HG02840 (cell line): ENCODE data around the gene HMOX1.

Experiments
- ATAC-seq: cut with Tn5 transposase; IDR thresholded peaks from one replicate; pipeline ENCODE4 v1.9.1; 2021; ENCODE audit warnings: mild to moderate bottlenecking, moderate library complexity, moderate number of reproducible peaks; ENCODE audit not compliant: unreplicated experiment, low FRiP score

Gene HMOX1, protein sequence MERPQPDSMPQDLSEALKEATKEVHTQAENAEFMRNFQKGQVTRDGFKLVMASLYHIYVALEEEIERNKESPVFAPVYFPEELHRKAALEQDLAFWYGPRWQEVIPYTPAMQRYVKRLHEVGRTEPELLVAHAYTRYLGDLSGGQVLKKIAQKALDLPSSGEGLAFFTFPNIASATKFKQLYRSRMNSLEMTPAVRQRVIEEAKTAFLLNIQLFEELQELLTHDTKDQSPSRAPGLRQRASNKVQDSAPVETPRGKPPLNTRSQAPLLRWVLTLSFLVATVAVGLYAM

DNA sequence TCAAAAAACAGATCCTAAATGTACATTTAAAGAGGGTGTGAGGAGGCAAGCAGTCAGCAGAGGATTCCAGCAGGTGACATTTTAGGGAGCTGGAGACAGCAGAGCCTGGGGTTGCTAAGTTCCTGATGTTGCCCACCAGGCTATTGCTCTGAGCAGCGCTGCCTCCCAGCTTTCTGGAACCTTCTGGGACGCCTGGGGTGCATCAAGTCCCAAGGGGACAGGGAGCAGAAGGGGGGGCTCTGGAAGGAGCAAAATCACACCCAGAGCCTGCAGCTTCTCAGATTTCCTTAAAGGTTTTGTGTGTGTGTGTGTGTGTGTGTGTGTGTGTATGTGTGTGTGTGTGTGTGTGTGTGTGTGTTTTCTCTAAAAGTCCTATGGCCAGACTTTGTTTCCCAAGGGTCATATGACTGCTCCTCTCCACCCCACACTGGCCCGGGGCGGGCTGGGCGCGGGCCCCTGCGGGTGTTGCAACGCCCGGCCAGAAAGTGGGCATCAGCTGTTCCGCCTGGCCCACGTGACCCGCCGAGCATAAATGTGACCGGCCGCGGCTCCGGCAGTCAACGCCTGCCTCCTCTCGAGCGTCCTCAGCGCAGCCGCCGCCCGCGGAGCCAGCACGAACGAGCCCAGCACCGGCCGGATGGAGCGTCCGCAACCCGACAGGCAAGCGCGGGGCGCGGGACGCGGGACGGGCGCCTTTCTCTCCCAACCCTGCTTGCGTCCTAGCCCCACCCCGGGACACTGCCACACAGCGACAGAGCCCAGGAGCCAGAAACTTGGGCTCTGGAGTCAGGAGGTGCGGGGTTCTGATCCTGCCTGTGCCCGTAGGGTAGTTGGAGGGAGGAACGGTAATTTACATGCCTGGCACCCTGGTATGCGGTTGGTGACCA lies at the start of gene HMOX1:
HMOX1 (plus strand) TSS at position 560 of the 887 bp plus-strand sequence; CDS start at position 638, 78 bp downstream.
- no peak for ATAC-seq

DNA sequence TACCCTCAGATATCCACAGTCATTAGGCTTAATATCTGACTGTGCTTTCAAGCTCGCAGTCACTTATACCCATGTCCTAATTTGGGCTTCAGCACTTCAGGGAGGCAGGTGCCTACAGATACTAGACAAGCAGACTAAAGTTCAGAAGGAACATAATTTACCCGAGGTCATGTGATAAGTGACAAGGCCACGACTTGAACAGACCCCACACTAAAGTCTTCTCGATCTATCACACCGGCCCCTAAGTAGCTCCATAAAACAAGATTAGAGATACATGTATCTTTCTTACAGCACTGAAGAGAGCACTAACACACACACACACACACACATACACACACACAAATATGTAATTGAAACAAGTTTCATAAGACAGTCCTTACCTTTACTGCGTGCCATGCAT lies 48.6 kb upstream of the HMOX1 start:
- no peak for ATAC-seq

DNA sequence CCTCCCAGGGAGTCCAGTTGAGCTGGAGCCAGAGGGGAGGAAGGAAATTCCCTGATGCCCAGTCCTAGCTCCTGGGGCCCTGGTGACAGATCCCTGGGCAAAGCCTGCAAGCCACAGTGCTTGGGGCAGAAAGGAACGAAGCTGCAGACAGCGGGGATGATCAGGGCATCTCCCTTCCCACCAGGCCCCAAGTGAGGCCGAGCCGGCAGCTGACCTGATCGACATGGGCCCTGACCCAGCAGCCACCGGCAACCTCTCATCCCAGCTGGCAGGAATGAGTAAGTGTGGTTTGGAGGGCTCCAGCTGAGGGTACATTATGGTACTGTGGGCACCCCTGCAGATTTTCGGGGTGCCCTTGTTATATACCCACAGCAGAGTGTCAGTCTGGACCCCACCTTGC lies 47.7 kb upstream of the HMOX1 start:
- no peak for ATAC-seq

DNA sequence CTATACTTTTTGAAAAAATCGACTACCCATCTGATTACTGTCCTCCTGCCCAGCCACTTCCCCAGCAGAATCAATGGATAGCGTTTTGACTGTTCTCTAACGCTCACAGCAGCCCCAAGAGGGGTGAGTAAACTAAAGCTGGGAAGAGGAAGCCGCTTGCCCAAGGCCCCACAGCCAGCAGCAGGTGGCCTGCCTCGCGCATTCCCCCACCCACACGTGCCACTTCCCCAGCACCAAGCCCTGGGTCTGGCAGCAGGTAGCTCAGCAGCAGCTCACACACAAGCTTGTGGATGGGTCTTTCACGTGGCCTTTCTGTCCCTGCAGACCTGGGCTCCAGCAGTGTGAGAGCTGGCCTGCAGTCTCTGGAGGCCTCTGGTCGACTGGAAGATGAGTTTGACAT lies 46.9 kb upstream of the HMOX1 start:
- no peak for ATAC-seq

DNA sequence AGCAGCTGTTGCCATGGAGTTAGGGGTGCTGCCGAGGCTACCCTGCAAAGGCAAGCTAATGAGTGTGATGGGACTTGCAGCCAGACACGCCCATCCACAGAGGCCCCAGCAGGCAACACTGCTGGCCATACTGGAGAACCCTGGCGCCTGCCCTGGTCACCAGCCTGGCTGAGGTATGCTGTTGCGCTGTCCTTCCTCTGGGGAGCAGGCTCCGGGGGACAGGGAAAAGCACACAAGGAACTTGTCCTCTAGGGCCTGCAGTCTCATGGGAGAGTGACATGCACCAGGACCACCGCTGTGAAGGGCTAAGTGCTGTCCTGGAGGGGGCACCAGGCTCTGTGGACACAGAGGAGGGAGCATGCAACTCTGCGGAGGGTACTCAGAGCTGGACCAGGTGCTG lies 45.4 kb upstream of the HMOX1 start:
- no peak for ATAC-seq

DNA sequence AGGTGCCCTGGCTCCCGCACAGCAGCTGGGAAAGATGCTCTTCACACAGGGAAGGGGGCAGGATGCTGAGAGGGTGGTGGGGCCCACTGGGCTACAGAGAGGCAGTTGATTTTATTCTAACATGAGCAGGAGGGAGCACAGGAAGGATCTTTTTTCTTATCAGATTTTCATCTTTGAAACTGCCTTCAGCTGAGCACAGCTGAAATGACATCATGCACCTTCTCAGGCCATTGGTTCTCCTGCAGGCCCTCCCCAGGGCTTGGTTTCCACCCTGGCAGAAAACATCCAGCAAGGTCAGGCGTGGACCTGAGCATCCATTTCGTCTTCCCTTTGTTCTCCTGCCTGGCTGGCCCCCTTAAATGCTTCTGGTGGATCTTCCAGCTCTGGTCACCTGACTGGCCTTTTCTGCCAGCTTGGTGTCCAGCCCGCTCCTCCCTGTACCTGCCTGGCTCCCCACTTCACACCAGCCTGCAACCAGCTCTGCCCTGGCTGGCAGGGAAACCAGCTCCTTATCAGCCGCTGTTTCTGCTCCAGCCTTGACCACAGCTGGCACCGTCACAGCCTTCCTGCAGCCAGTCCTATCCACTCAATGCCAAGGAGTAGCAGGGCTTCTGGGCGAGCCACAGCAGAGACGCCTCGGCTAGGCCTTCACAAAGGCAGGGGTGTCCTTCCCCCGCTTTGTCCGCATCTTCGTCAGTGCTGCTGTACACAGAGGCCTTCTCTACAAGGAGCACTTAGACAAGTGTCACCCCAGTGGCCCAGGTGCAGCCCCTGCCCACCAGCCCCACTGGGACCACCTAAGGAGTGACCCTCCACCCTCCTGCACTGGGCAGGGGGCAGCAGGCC lies 44.7 kb upstream of the HMOX1 start:
- ATAC-seq = no peak

DNA sequence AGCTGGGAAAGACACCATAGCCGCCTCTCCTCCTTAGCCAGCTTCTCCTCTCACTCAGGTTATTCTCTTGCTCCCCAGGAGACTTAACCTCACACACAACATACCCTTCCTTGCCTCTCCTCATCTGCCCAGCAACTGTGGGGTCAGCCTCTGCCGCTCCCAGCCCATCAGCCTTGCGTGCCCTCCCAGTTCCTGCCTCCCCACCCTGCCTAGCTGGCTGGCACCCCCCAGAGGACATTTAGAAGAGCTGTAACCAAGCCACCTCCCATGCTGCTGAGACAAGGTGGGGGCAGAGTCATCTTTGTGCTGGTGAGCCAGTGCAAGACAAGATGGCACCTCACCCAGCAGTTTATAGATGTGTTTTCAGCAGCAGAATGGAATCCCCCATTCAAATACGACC lies 43.0 kb upstream of the HMOX1 start:
- no peak for ATAC-seq

DNA sequence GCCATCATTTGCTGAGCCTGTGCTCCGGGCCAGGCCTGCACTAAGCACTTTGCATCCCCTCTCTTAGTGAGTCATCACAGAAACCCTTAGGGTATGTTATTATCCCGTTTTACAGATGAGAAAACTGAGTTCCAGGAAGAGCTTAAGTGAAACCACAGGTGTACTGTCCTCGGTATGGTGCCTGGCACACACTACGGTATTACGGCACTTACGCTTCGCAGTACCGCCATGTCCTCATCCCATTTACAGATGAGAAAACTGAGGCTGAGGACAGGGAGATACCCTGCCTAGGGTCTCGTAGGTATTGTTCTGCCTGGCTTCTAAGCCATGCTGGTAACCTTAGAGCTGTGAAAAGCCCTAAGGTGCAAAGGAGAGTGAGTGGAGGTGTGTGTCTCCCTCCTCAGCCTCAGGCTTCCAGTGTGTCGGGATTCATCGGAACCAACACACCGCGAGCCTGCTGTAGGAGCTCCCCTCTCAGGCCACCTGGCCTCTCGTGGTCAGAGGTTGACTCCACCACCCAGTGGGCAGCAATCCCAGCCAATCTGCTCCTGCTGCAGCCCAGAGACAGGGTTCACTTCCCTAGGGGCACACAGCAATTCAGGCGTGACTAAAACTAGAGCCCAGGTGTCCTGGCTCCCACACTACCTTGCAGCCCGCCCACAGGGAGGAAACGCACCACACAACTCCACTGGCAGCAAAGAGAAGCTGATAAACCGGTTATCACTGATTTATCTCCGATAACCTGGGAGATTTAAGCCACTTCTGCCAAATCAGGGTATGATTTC lies 39.6 kb upstream of the HMOX1 start:
- ATAC-seq = no peak

DNA sequence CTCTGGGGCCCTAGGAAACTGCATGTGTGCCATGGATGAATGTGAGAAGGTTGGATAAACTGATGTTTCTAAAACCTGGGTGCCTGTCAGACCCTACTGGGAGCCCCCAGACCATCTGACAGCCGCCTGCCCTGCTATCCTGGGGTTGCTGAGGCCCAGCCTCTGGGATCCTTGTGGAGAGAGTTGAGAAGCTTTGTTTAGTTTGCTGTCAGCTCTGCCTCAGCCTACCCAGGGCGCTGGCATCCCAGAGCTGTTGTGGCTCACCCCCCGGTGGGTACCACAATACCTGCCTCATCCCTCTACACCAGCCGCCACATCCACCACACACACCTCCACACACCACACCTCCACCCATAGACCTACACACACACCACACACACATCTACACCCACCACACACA lies 38.5 kb upstream of the HMOX1 start:
- no peak for ATAC-seq

DNA sequence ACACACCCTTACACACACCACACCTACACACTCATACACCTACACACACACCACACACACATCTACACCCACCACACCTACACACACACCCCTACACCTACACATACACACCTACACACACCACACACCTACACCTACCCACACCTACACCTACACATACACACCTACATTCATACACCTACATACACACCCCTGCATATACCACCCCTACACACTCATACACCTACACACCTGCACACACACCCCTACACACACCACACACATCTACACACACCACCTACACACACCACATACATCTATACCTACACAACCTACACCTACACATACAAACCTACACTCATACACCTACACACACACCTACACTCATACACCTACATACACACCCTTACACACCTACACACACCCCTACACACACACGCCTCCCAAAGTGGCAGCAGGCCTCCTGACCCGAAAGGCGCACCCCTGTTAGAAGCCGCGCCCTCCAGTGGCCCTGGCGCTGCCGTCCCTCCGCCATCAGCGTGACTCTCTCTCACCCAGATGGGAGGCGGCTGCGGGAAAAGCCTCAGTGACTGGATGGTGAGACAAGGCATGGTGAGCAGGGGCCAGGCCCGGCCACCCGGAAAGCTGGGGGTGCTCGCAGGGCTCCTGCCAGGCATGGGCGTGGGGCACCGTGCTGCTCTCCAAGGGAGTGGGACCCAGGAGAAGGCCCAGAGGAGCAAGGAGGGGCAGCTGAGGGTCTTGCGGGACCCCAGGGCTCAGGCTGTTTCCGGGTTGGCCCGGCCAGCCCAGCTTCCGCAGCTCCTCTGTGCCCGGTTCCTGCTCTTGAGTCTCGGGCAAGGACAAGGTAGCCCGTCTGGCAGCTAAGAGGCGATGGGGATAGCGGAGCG lies 37.0 kb upstream of the HMOX1 start:
- ATAC-seq = no peak

DNA sequence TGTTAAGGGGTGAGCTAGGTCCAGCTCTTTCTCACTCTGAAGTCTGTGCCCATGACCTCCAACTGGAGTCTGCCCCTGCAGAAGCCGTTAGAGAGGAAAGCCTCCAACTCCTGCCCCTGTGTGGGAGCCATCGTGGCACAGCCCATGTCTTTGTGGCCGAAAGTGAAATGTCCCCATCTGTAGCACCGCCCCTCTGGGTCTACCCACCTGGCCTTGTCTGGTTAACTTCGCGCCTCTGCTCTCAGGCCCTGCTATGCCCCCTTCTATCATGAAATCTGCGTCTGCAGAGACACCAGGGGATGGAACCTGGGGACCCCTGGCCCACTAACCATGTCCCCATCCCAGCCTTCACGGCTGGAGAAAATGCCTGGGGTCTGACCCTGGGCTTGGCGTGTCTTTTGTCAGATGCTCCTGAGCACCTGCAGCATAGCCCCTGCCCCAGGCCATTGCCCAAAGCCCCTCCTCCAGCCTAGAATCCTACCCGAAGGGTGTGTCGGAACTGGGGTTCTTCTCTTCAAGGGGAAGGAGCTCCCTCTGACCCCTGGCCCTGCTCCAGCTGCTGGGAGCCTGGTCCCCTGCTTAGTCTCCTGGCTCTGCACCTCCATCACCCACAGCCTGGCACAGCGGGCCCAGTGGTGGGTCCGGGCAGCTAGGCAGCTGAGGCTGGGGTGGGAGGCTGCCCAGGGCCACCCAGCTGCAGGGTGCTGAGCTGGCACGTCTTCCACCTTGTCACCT lies 35.8 kb upstream of the HMOX1 start:
- no peak for ATAC-seq

DNA sequence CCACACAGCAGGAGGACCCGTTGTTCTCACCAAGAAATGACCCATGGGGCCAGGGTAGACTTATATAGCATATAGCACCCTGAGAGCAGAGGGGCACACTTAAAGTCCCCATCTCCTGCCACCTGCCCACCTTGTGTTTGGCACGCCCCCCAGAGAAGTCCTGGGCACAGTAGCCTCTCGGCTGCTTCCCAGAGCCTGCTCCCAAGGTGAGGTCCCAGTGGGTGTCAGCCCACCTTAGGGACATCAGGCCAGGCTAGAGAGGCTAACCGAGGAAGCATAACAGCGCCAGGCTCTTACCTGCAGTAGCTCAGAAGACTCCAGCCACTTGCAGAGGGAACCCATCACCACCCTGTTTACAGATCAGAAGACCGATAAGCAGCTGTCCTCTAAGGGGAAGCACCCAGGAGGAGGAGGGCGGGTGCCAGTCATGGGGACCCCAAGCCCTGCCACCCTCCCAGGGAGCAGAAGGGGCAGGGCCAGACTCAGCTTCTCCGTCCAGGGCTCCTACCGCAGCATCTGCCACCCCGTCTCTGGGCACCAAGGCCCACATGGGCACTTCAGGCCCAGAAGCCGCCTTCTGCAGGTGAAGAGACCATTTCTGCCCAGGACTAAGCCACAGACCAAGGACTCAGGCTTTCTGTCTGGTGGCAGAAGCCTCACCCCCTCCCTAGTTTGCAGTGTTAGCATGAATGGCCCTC lies 34.9 kb upstream of the HMOX1 start:
- ATAC-seq = no peak

DNA sequence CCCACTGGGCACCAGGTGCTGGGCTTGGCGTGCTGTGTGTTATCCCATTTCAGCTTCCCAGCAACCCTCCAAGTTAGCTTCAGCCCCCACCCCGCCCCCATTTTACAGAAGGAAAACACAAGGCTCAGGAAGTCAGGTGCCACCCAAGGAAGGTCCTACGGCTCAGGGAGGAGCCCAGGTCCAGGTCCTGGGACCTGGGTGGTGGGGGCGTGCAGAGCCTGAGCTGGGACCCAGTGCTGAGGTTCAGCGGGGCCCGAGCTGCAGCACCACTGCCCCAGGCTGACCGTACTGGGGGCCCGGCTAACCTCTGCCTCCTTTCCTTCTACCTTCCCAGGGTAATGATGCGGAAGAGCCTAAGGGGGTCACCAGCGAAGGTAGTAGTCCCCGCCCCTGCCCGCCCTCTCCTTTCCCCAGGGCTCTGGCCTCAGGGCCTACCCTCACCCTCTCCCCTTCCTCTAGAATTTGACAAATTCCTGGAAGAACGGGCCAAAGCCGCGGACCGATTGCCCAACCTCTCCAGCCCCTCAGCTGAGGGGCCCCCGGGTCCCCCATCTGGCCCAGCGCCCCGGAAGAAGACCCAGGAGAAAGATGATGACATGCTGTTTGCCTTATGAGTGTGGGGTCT lies 34.2 kb upstream of the HMOX1 start:
- no peak for ATAC-seq

DNA sequence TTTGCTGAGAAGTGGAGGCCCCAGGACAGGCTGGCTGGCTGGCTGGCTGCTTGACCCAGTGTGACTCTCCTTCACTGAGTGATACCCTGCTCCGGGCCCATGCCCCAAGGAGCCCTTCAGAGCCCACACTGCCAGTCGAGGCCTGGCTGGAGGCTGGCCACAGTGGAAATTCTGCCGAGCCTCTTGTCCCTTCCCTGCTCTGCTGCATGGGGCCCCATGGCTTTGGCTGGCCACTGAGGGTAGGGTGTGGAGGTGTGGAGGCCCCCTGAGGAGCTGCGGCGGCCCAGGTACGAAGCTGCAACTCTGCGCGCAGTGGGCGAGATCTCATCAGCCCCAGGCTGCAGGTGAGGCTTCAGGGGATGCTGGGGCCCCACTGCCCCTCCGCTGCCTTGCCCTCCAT lies 33.4 kb upstream of the HMOX1 start:
- ATAC-seq = no peak

DNA sequence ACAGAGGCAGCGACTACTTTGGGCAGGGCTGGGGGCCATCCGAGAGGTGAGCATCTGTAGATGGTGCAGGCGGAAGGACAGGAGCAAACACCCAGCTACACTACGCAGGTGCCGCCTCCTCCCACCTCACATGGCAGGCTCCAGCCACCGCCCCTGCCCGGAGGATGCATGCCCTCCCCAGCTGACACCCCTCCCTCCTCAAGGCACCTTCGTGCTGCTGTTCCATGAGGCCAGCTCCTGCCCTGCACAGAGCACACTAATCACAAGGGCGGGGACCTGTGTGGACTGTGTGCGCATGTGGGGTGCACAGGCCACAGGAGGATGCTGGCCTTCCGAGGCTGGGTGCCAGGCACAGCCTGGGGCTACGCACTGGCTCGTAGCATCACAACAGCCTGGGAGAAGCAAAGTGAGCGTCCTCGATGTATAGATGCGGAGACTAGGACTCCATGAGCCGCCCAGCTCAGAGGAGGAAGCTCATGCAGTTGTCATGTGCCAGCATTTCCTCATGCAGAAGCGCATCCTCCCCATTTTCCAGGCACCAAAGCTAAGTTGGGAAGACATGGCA lies 32.8 kb upstream of the HMOX1 start:
- no peak for ATAC-seq

DNA sequence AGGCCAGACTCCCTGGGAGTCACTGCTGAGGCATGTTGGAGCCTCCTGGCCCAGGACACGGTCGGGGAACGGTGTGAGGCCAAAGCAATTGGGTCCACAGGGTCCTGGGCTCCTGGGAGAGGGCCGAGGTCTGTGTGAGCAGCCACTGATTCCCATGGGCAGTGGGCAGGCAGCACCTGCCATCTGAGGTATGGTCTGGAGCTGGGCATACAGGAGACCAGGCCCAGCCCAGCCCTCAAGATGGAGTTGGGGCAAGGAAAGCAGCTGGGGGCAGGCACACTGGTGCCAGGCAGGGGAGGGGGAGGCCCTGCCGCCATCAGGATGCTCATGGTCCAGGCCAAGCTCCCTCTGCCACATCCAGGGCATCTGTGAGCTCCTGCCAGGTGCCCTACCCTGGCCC lies 32.2 kb upstream of the HMOX1 start:
- ATAC-seq = no peak

DNA sequence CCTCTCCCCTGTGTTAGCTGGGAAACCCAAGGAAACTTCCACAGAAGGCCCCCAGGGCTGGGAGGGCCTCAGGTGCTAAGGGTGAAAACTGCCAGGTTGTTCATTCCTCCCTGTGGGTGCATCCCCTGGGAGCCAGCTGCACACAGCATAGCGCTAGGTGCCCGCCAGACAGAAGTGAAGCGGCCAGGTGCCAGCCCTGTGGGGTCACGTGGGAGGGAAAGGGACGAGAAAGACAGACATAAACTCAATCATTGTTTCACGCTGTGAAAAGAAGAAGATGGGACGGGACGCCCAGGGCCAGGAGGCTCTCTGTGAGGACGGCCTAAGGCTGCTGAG lies 31.6 kb upstream of the HMOX1 start:
- ATAC-seq = no peak
